H9 (cell line): ENCODE results near the gene FAM227B. TPM values are rescaled to one million over a fixed set of nuclear protein-coding genes. Genes with fewer than 3 reads are reported as not detected.

Experiments
- DNase-seq: peaks from one replicate; pipeline ENCODE4 v3.0.0-alpha.2; 2017
- H2AFZ ChIP-seq: one replicate; pipeline ENCODE4 v1.6.1; 2013; ENCODE audit warnings: mild to moderate bottlenecking, low read length, control low read depth, moderate library complexity
- H2AK5ac ChIP-seq: 2 replicates; pipeline ENCODE4 v1.6.1; 2013; ENCODE audit warnings: low read length, control low read depth, mixed read lengths; ENCODE audit not compliant: insufficient read length
- H2BK120ac ChIP-seq: one replicate; pipeline ENCODE4 v1.6.1; 2013; ENCODE audit warnings: low read depth, mild to moderate bottlenecking, low read length, control low read depth, inconsistent platforms; ENCODE audit not compliant: poor library complexity, severe bottlenecking
- H2BK12ac ChIP-seq: 2 replicates; pipeline ENCODE4 v1.6.1; 2013; ENCODE audit warnings: low read length, control low read depth, mixed read lengths, low read depth; ENCODE audit not compliant: insufficient read length
- H2BK15ac ChIP-seq: 2 replicates; pipeline ENCODE4 v1.6.1; 2013; ENCODE audit warnings: low read depth, low read length, control low read depth
- H2BK20ac ChIP-seq: one replicate; pipeline ENCODE4 v1.6.1; 2013; ENCODE audit warnings: low read depth, mild to moderate bottlenecking, low read length, control low read depth, inconsistent platforms; ENCODE audit not compliant: poor library complexity, severe bottlenecking
- H2BK5ac ChIP-seq: 2 replicates; pipeline ENCODE4 v1.6.1; 2013; ENCODE audit warnings: low read length, control low read depth, mixed read lengths; ENCODE audit not compliant: insufficient read length
- H3K14ac ChIP-seq: 2 replicates; pipeline ENCODE4 v1.6.1; 2013; ENCODE audit warnings: low read length, control low read depth; ENCODE audit not compliant: insufficient read depth
- H3K18ac ChIP-seq: 2 replicates; pipeline ENCODE4 v1.6.1; 2013; ENCODE audit warnings: low read depth, mild to moderate bottlenecking, mixed read lengths, low read length, control low read depth; ENCODE audit not compliant: insufficient read length
- H3K23ac ChIP-seq: 2 replicates; pipeline ENCODE4 v1.6.1; 2013; ENCODE audit warnings: low read length, control low read depth, mixed read lengths, low read depth; ENCODE audit not compliant: insufficient read length
- H3K23me2 ChIP-seq: 2 replicates; pipeline ENCODE4 v1.6.1; 2013; ENCODE audit warnings: low read depth, mild to moderate bottlenecking, mixed read lengths, low read length, control low read depth; ENCODE audit not compliant: insufficient read length, poor library complexity, severe bottlenecking
- H3K27ac ChIP-seq: 2 replicates; pipeline ENCODE4 v1.5.1; 2013; ENCODE audit warnings: low read length, control low read depth, mixed read lengths, low read depth; ENCODE audit not compliant: insufficient read length
- H3K27me3 ChIP-seq: 2 replicates; pipeline ENCODE4 v1.6.1; 2013; ENCODE audit warnings: low read length, control low read depth, inconsistent platforms; ENCODE audit not compliant: insufficient read depth
- H3K4ac ChIP-seq: 2 replicates; pipeline ENCODE4 v1.6.1; 2013; ENCODE audit warnings: low read depth, mild to moderate bottlenecking, control low read depth, inconsistent platforms, low read length, moderate library complexity
- H3K4me1 ChIP-seq: 2 replicates; pipeline ENCODE4 v1.6.1; 2013; ENCODE audit warnings: low read length, control low read depth, inconsistent platforms; ENCODE audit not compliant: insufficient read depth
- H3K4me2 ChIP-seq: 2 replicates; pipeline ENCODE4 v1.6.1; 2013; ENCODE audit warnings: low read length, control low read depth, mixed read lengths; ENCODE audit not compliant: insufficient read length, insufficient read depth
- H3K56ac ChIP-seq: 2 replicates; pipeline ENCODE4 v1.6.1; 2013; ENCODE audit warnings: low read depth, mild to moderate bottlenecking, mixed read lengths, low read length, control low read depth; ENCODE audit not compliant: insufficient read length
- H3K79me1 ChIP-seq: 2 replicates; pipeline ENCODE4 v1.6.1; 2013; ENCODE audit warnings: low read depth, mild to moderate bottlenecking, moderate library complexity, low read length, control low read depth, inconsistent platforms; ENCODE audit not compliant: insufficient read depth, poor library complexity, severe bottlenecking
- H3K79me2 ChIP-seq: 2 replicates; pipeline ENCODE4 v1.6.1; 2013; ENCODE audit warnings: low read length, control low read depth, inconsistent platforms; ENCODE audit not compliant: insufficient read depth
- H3K9ac ChIP-seq: 2 replicates; pipeline ENCODE4 v1.6.1; 2013; ENCODE audit warnings: low read length, control low read depth, mixed read lengths; ENCODE audit not compliant: insufficient read length; ENCODE audit errors: extremely low read depth
- H3K9me3 ChIP-seq: one replicate; pipeline ENCODE4 v1.6.1; 2013; ENCODE audit warnings: low read depth, low read length, inconsistent platforms; ENCODE audit not compliant: control insufficient read depth
- H3T11ph ChIP-seq: one replicate; pipeline ENCODE4 v1.6.1; 2013; ENCODE audit warnings: mild to moderate bottlenecking, low read length, control low read depth, inconsistent platforms
- H4K20me1 ChIP-seq: one replicate; pipeline ENCODE4 v1.6.1; 2013; ENCODE audit not compliant: control insufficient read depth, insufficient read length, insufficient read depth
- H4K5ac ChIP-seq: 2 replicates; pipeline ENCODE4 v1.6.1; 2013; ENCODE audit warnings: low read depth, mild to moderate bottlenecking, mixed read lengths, low read length, control low read depth; ENCODE audit not compliant: insufficient read length
- H4K8ac ChIP-seq: replicated peaks from 2 replicates; pipeline ENCODE4 v1.6.1; 2013; ENCODE audit warnings: low read length, control low read depth, mixed read lengths, low read depth; ENCODE audit not compliant: insufficient read length
- H4K91ac ChIP-seq: 2 replicates; pipeline ENCODE4 v1.6.1; 2013; ENCODE audit warnings: low read depth, mild to moderate bottlenecking, moderate library complexity, mixed read lengths, low read length, control low read depth; ENCODE audit not compliant: insufficient read length
- H3K27ac Mint-ChIP-seq, 3 experiments: 2 replicates in 2 of 3; 3 replicates in 1 of 3; pipeline ENCODE4 v1.8.0; 2020 to 2021; ENCODE audit warnings: mixed read lengths in 3 of 3, mild to moderate bottlenecking in 1 of 3, moderate library complexity in 1 of 3
- H3K27me3 Mint-ChIP-seq: 2 replicates; pipeline ENCODE4 v1.8.0; 2021; ENCODE audit warnings: low read depth, mild to moderate bottlenecking, moderate library complexity, mixed read lengths
- H3K36me3 Mint-ChIP-seq, 3 experiments: 2 replicates in 2 of 3; 3 replicates in 1 of 3; pipeline ENCODE4 v1.8.0; 2020 to 2021; ENCODE audit warnings: low read depth in 3 of 3, mixed read lengths in 3 of 3; ENCODE audit not compliant: insufficient read depth in 1 of 3
- H3K4me1 Mint-ChIP-seq, 2 experiments: 2 replicates each; pipeline ENCODE4 v1.8.0; 2020; ENCODE audit warnings: mixed read lengths in 2 of 2
- H3K4me3 Mint-ChIP-seq, 2 experiments: 2 replicates in 1 of 2; 3 replicates in 1 of 2; pipeline ENCODE4 v1.8.0; 2020 to 2021; ENCODE audit warnings: mild to moderate bottlenecking in 2 of 2, mixed read lengths in 2 of 2, moderate library complexity in 1 of 2
- H3K9me3 Mint-ChIP-seq, 2 experiments: 2 replicates in 1 of 2; 3 replicates in 1 of 2; pipeline ENCODE4 v1.8.0; 2020; ENCODE audit warnings: mild to moderate bottlenecking in 2 of 2, mixed read lengths in 2 of 2, moderate library complexity in 1 of 2
- WGBS: extraction: QIAGEN DNeasy Blood & Tissue Kit; methylation state at CpG from one replicate; pipeline ENCODE4 v1.1.7; 2013; ENCODE audit warnings: missing lambda C conversion rate, low lambda C conversion rate, mixed read lengths; ENCODE audit not compliant: insufficient read length; ENCODE audit errors: extremely low coverage; 5-methylcytosine and 5-hydroxymethylcytosine counted together
- total RNA-seq: library from RNA; stranded (reverse); gene quantifications from 2 replicates; pipeline ENCODE4 v1.2.1, GENCODE V29; 2021
- TF ChIP-seq, protein P1 (sequence below): fragments of 200-600 bp; sonication (generic); conservative IDR thresholded peaks from 3 replicates; pipeline ENCODE4 v1.8.0; 2021; ENCODE audit warnings: antibody characterized with exemption, mild to moderate bottlenecking

Gene FAM227B
- total RNA-seq, 1 experiment from 2014 or later: 5.5 TPM

DNA sequence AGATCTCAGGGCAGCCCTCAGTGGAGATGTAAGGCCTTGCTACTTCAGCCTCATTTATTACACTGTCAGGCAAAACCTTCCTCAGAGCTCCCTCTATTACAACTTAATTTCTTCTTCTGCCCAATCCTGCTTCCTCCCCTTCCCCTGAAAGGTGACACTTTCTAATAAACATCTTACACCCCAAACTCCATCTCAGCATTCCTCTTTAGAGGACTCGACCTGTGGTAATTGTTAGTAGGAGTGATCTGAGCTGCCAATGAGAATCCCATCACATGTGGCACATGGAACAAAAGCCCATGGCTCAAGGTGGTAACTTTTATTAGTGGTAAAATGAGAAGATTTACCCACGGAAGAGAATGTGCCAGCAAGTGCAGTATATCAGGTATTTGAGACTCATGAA, 30.1 kb upstream of the FAM227B start:
- Histone ChIP-seq H3K79me1 (no peaks in the 10 kb centered on the region), H3K14ac (no peak overlapping the region), H3K23me2 (no peaks in the 10 kb centered on the region), H3K27me3 (no peaks in the 10 kb centered on the region), H4K8ac (no peak overlapping the region), H2BK12ac (no peak overlapping the region), H2AK5ac (no peak overlapping the region), H3K4ac (no peak overlapping the region), H2AFZ (no peak overlapping the region), H2BK20ac (no peak overlapping the region), H4K91ac (no peak overlapping the region), H4K5ac (no peak overlapping the region), H2BK15ac (no peak overlapping the region), H3K23ac (no peak overlapping the region), H2BK120ac (no peak overlapping the region), H3K18ac (no peak overlapping the region), H3K4me1 (no peaks in the 10 kb centered on the region), H3K9ac (no peak overlapping the region), H3K79me2 (no peaks in the 10 kb centered on the region), H3K4me2 (no peak overlapping the region), H3K9me3 (peaks cover 15% of the 10 kb centered on the region), H3T11ph (no peak overlapping the region), H4K20me1 (no peaks in the 10 kb centered on the region), H2BK5ac (no peak overlapping the region), H3K56ac (no peak overlapping the region), H3K27ac (no peak overlapping the region)
- Mint-ChIP-seq H3K36me3 (peaks cover 2 to 21% (median 19%) of the 10 kb centered on the region in 3 experiments), H3K27ac (no peak overlapping the region), H3K4me3 (no peak overlapping the region), H3K9me3 (peaks cover 18 to 27% of the 10 kb centered on the region in 2 experiments), H3K27me3 (no peaks in the 10 kb centered on the region), H3K4me1 (no peaks in the 10 kb centered on the region)
- no CpG with 5 or more reads among the region's 2 CpGs for WGBS
- no peak for DNase-seq
- TF ChIP-seq, protein P1, sequence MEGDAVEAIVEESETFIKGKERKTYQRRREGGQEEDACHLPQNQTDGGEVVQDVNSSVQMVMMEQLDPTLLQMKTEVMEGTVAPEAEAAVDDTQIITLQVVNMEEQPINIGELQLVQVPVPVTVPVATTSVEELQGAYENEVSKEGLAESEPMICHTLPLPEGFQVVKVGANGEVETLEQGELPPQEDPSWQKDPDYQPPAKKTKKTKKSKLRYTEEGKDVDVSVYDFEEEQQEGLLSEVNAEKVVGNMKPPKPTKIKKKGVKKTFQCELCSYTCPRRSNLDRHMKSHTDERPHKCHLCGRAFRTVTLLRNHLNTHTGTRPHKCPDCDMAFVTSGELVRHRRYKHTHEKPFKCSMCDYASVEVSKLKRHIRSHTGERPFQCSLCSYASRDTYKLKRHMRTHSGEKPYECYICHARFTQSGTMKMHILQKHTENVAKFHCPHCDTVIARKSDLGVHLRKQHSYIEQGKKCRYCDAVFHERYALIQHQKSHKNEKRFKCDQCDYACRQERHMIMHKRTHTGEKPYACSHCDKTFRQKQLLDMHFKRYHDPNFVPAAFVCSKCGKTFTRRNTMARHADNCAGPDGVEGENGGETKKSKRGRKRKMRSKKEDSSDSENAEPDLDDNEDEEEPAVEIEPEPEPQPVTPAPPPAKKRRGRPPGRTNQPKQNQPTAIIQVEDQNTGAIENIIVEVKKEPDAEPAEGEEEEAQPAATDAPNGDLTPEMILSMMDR: no peak
